ENCODE data around the gene DEFB116.

DNA sequence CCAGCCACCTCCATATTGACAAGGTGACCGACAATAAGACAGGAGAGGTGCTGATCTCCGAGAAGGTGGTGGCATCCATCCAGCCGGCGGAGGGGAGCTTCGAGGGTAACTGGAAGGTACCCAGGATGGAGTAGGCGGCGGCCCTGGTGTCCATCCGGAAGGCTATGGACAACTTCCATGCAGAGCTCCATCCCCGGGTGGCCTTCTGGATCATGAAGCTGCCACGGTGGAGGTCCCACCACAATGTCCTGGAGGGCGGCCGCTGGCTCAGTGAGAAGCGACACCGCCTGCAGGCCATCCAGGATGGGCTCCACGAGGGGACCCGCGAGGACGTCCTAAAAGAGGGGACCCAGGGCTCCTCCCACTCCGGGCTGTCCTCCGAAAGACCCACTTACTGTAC, 33.9 kb downstream of the DEFB116 start:
- TF ChIP-seq SIN3A (IDR thresholded peaks at IDR 0.05; ENCODE audit: borderline replicate concordance, insufficient read depth, low read depth, low read length) (no peak), POLR2AphosphoS5 (IDR thresholded peaks at IDR 0.05; ENCODE audit: low read depth, low read length) (no peak), REST (IDR thresholded peaks at IDR 0.05; ENCODE audit: insufficient read depth in 1 of 2, low read depth in 2 of 2, low read length in 1 of 2) (no peak), TCF7L2 (IDR thresholded peaks at IDR 0.05; ENCODE audit: low read depth, low read length) (no peak)
- TF ChIP-seq, protein P1, sequence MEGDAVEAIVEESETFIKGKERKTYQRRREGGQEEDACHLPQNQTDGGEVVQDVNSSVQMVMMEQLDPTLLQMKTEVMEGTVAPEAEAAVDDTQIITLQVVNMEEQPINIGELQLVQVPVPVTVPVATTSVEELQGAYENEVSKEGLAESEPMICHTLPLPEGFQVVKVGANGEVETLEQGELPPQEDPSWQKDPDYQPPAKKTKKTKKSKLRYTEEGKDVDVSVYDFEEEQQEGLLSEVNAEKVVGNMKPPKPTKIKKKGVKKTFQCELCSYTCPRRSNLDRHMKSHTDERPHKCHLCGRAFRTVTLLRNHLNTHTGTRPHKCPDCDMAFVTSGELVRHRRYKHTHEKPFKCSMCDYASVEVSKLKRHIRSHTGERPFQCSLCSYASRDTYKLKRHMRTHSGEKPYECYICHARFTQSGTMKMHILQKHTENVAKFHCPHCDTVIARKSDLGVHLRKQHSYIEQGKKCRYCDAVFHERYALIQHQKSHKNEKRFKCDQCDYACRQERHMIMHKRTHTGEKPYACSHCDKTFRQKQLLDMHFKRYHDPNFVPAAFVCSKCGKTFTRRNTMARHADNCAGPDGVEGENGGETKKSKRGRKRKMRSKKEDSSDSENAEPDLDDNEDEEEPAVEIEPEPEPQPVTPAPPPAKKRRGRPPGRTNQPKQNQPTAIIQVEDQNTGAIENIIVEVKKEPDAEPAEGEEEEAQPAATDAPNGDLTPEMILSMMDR (IDR thresholded peaks at IDR 0.05), result no peak
